ENCODE data around the gene PCNT.

DNA sequence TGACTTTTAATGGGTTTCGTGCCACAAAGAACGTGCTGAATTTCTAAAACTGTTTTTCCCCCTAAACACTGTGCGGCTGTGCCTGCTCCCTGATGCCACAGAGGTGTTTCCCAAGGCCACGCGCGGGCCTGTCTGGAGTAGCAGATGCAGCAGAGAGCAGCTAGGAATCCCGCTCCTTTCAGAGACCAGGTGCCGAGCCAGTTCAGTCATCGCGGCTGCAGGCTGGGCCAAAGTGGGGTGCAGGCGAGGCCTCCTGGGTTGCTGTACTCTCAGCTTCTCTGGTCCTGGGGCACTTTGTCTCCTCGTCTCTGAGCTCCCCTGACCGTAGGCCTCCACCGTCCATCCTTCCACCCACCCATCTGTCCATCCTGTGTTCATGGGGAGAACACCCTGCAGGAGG lies 117.4 kb downstream of the PCNT start:
- no peak for TF ChIP-seq POLR2AphosphoS5 (IDR thresholded peaks at IDR 0.05)
- TF ChIP-seq, protein P1, sequence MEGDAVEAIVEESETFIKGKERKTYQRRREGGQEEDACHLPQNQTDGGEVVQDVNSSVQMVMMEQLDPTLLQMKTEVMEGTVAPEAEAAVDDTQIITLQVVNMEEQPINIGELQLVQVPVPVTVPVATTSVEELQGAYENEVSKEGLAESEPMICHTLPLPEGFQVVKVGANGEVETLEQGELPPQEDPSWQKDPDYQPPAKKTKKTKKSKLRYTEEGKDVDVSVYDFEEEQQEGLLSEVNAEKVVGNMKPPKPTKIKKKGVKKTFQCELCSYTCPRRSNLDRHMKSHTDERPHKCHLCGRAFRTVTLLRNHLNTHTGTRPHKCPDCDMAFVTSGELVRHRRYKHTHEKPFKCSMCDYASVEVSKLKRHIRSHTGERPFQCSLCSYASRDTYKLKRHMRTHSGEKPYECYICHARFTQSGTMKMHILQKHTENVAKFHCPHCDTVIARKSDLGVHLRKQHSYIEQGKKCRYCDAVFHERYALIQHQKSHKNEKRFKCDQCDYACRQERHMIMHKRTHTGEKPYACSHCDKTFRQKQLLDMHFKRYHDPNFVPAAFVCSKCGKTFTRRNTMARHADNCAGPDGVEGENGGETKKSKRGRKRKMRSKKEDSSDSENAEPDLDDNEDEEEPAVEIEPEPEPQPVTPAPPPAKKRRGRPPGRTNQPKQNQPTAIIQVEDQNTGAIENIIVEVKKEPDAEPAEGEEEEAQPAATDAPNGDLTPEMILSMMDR (IDR thresholded peaks at IDR 0.05) = no peak

Data from breast epithelium (tissue), 3 donors.